SU-DHL-6 (cell line): ENCODE results near the gene DLX4.

Experiments used
- H2AFZ ChIP-seq: fragments of 200-600 bp; sonication (generic); 2 replicates; pipeline ENCODE4 v1.6.1; 2014; ENCODE audit warnings: low read depth, mild to moderate bottlenecking, moderate library complexity, mixed read lengths, antibody characterized with exemption, low read length; ENCODE audit not compliant: severe bottlenecking
- H3F3A ChIP-seq: fragments of 200-600 bp; shearing (Covaris generic); 2 replicates; pipeline ENCODE4 v1.6.0; 2016; ENCODE audit warnings: antibody characterized with exemption, mild to moderate bottlenecking; ENCODE audit not compliant: insufficient read depth
- H3K27ac ChIP-seq: fragments of 200-600 bp; sonication (generic); 2 replicates; pipeline ENCODE4 v1.5.1; 2016; ENCODE audit warnings: low read depth, mild to moderate bottlenecking, low read length, moderate library complexity, mixed read lengths
- H3K27me3 ChIP-seq: fragments of 200-600 bp; sonication (generic), shearing (Covaris generic); 2 replicates; pipeline ENCODE4 v1.6.0; 2014; ENCODE audit warnings: mild to moderate bottlenecking, low read length
- H3K36me3 ChIP-seq: fragments of 200-600 bp; sonication (generic); 2 replicates; pipeline ENCODE4 v1.6.1; 2014; ENCODE audit warnings: mild to moderate bottlenecking, low read length, mixed read lengths
- H3K4me2 ChIP-seq: fragments of 300-600, 200-600 bp; shearing (Covaris generic), sonication (generic); 2 replicates; pipeline ENCODE4 v1.6.0; 2014; ENCODE audit warnings: low read length, low read depth, mild to moderate bottlenecking; ENCODE audit not compliant: poor library complexity, severe bottlenecking
- H3K4me3 ChIP-seq: fragments of 200-600 bp; sonication (generic); 2 replicates; pipeline ENCODE4 v1.5.1; 2014; ENCODE audit warnings: antibody characterized with exemption, low read length, mild to moderate bottlenecking, mixed read lengths; ENCODE audit not compliant: insufficient read depth, poor library complexity, severe bottlenecking
- H3K79me2 ChIP-seq: fragments of 200-600 bp; sonication (generic); 2 replicates; pipeline ENCODE4 v1.6.1; 2014; ENCODE audit warnings: mild to moderate bottlenecking, low read length, moderate library complexity; ENCODE audit not compliant: insufficient read depth
- H3K9ac ChIP-seq: fragments of 200-600 bp; sonication (generic); 2 replicates; pipeline ENCODE4 v1.7.0; 2014; ENCODE audit warnings: mild to moderate bottlenecking, low read length
- H3K9me2 ChIP-seq: fragments of 200-600 bp; sonication (generic); replicated peaks from 2 replicates; pipeline ENCODE4 v1.6.1; 2014; ENCODE audit warnings: low read length; ENCODE audit not compliant: insufficient read depth
- H3K9me3 ChIP-seq: fragments of 200-600 bp; sonication (generic); 2 replicates; pipeline ENCODE4 v1.6.1; 2014; ENCODE audit warnings: low read length, mixed read lengths; ENCODE audit not compliant: insufficient read depth
- H4K20me1 ChIP-seq: fragments of 200-600 bp; sonication (generic); 2 replicates; pipeline ENCODE4 v1.6.1; 2014; ENCODE audit warnings: low read depth, mild to moderate bottlenecking, antibody characterized with exemption, low read length, moderate library complexity, mixed read lengths
- CTCF ChIP-seq: fragments of 200-600 bp; sonication (generic); IDR thresholded peaks from one replicate; pipeline ENCODE4 v1.5.1; 2017; ENCODE audit warnings: antibody characterized with exemption, mild to moderate bottlenecking, low read length, moderate library complexity; ENCODE audit not compliant: insufficient read depth, poor library complexity, severe bottlenecking
- EZH2phosphoT487 ChIP-seq: fragments of 200-600 bp; sonication (generic), shearing (Covaris generic); conservative IDR thresholded peaks from 2 replicates; pipeline ENCODE4 v1.6.1; 2018; ENCODE audit warnings: mild to moderate bottlenecking, antibody characterized with exemption, low read length, moderate library complexity, mixed read lengths

DLX4 gene

GRCh38 chr17:49969134-49969759 lies at the start of gene DLX4:
Gene DLX4 (plus strand): TSS chr17:49969190. CDS start chr17:49969469, 279 bp downstream.
- H3K9me2 ChIP-seq, result no peaks in the 10 kb centered on the region
- H3F3A ChIP-seq, result 0 out of 2 replicates have a peak, but pooled peaks cover 3% of the 10 kb centered on the region
- H3K36me3 ChIP-seq, result no peaks in the 10 kb centered on the region
- H3K79me2 ChIP-seq, result no peaks in the 10 kb centered on the region
- TF ChIP-seq EZH2phosphoT487 (no peak), CTCF (no peak)
- H2AFZ ChIP-seq, result peak within 1 kb of the TSS; percentile 62
- no peaks in the 10 kb centered on the region for H3K9me3 ChIP-seq
- peak within 1 kb of the TSS; percentile 49 for H3K4me3 ChIP-seq
- H3K27me3 ChIP-seq, result no peaks in the 10 kb centered on the region
- H3K4me2 ChIP-seq, result peak within 1 kb of the TSS; percentile 60
- no peak within 1 kb of the TSS for H3K27ac ChIP-seq
- H3K9ac ChIP-seq, result peak within 1 kb of the TSS; percentile 40
- H4K20me1 ChIP-seq, result no peaks in the 10 kb centered on the region

GRCh38 chr17:49920030-49920769 lies 48.8 kb upstream of the DLX4 start:
- TF ChIP-seq CTCF (no peak), EZH2phosphoT487 (no peak)
- H3K9me2 ChIP-seq, result no peaks in the 10 kb centered on the region
- H3K27me3 ChIP-seq, result no peaks in the 10 kb centered on the region
- no peaks in the 10 kb centered on the region for H3F3A ChIP-seq
- no peak overlapping the region for H3K4me3 ChIP-seq
- no peaks in the 10 kb centered on the region for H3K9me3 ChIP-seq
- no peaks in the 10 kb centered on the region for H3K36me3 ChIP-seq
- H3K4me2 ChIP-seq, result no peak overlapping the region
- no peaks in the 10 kb centered on the region for H3K79me2 ChIP-seq
- no peak overlapping the region for H2AFZ ChIP-seq
- no peak overlapping the region for H3K27ac ChIP-seq
- H4K20me1 ChIP-seq, result no peaks in the 10 kb centered on the region
- H3K9ac ChIP-seq, result no peak overlapping the region

GRCh38 chr17:49922095-49922494 lies 46.9 kb upstream of the DLX4 start:
- TF ChIP-seq EZH2phosphoT487, result no peak
- TF ChIP-seq CTCF, result no peak
- Histone ChIP-seq H3K9me3 (no peaks in the 10 kb centered on the region), H3K9me2 (no peaks in the 10 kb centered on the region), H3F3A (no peaks in the 10 kb centered on the region), H3K9ac (no peak overlapping the region), H2AFZ (no peak overlapping the region), H3K27ac (no peak overlapping the region), H3K36me3 (no peaks in the 10 kb centered on the region), H3K4me2 (no peak overlapping the region), H3K4me3 (no peak overlapping the region), H3K79me2 (no peaks in the 10 kb centered on the region), H4K20me1 (no peaks in the 10 kb centered on the region), H3K27me3 (no peaks in the 10 kb centered on the region)
